ENCODE results near the gene ATG16L2. TPM values are rescaled to one million over a fixed set of nuclear protein-coding genes. Genes with fewer than 3 reads are reported as not detected.

ATG16L2 gene
- total and polyA plus RNA-seq, 9 of the 15 experiments (the other 6 are each of a cell fraction or from before 2014, with no cell fraction given): 0.18 to 11.2 (median 6.2) TPM

DNA sequence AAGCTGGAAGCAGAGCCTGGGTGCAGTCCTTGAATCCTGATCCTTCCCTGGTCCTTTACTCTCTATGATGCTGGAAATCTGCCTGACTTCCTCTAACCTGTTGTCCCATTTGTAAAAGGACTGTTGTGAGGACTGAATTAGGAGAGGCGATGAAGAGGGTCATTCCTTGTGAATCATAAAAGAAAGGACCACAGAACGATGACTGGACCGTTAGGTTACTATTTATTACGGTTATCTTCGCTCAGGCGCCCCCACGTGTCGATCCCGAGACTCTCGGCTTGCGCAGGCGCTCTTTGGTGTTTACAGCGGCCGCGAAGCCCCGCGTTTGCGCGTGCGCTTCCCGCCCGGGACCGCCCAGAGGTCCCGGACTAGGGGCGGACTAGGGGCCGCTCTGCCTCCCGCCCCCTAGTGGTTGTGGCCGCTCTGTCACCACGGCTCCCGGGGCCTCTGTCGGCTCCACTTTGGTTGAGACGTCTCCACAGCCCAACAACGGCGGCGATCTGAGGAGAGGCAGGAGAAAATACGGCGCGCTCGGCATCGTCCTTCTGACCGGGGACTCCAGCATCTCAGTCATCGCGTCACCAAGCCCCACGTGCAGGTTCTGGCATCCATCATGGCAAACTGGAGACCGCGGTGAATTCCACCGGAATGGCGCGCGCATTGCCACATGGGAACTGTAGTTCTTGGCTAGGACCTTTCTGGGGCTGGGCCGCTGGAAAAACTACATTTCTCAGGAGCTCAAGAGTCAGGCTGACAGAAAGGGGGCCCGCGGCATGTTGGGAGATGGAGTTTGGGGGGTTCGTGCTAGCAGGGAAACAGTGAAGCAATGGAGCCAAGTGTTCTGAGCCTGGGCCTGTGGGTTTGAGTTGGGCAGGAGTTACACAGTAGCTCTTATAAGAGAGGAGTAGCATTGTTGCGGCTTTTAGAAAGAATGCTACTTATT is 20.5 kb upstream of the ATG16L2 start, which contains the start of gene STARD10 (continued):
- TF ChIP-seq GATAD2A (IDR thresholded peaks at IDR 0.05) (0 out of 2 replicates have a peak, but pooled peaks have one; percentile 58), POLR2A (conservative IDR thresholded peaks at IDR 0.05) (peak; percentile 68), MLLT1 (IDR thresholded peaks at IDR 0.05) (peak in 1 of 2 experiments; percentile 33; a peak in 1 of 4 replicates), RBBP5 (IDR thresholded peaks at IDR 0.05; ENCODE audit: borderline replicate concordance, insufficient read depth, low read length, poor library complexity, severe bottlenecking) (peak; percentile 68), BHLHE40 (IDR thresholded peaks at IDR 0.05; ENCODE audit: low read length) (peak; percentile 89), ZNF766 (CRISPR knock-in tag; conservative IDR thresholded peaks at IDR 0.05) (peak; percentile 85), POU5F1 (IDR thresholded peaks at IDR 0.05; ENCODE audit: borderline replicate concordance, low read depth, low read length, partially characterized antibody) (peak; percentile 17), NFXL1 (CRISPR knock-in tag; IDR thresholded peaks at IDR 0.05) (no peak), NFRKB (IDR thresholded peaks at IDR 0.05; ENCODE audit: low read depth) (peak; percentile 24; the same call in 1 of the 2 replicates), TCF3 (CRISPR knock-in tag; IDR thresholded peaks at IDR 0.05) (no peak; the same call in 1 of the 2 replicates), HMGXB4 (CRISPR knock-in tag; IDR thresholded peaks at IDR 0.05) (peak; percentile 80; the same call in 1 of the 2 replicates)

Data from K562 (cell line).